SU-DHL-6 (cell line): ENCODE data around the gene ITPR2.

ENCODE experiments used
- H2AFZ ChIP-seq: fragments of 200-600 bp; sonication (generic); 2 replicates; pipeline ENCODE4 v1.6.1; 2014; ENCODE audit warnings: low read depth, mild to moderate bottlenecking, moderate library complexity, mixed read lengths, antibody characterized with exemption, low read length; ENCODE audit not compliant: severe bottlenecking
- H3F3A ChIP-seq: fragments of 200-600 bp; shearing (Covaris generic); 2 replicates; pipeline ENCODE4 v1.6.0; 2016; ENCODE audit warnings: antibody characterized with exemption, mild to moderate bottlenecking; ENCODE audit not compliant: insufficient read depth
- H3K27ac ChIP-seq: fragments of 200-600 bp; sonication (generic); 2 replicates; pipeline ENCODE4 v1.5.1; 2016; ENCODE audit warnings: low read depth, mild to moderate bottlenecking, low read length, moderate library complexity, mixed read lengths
- H3K27me3 ChIP-seq: fragments of 200-600 bp; sonication (generic), shearing (Covaris generic); 2 replicates; pipeline ENCODE4 v1.6.0; 2014; ENCODE audit warnings: mild to moderate bottlenecking, low read length
- H3K36me3 ChIP-seq: fragments of 200-600 bp; sonication (generic); 2 replicates; pipeline ENCODE4 v1.6.1; 2014; ENCODE audit warnings: mild to moderate bottlenecking, low read length, mixed read lengths
- H3K4me2 ChIP-seq: fragments of 300-600, 200-600 bp; shearing (Covaris generic), sonication (generic); 2 replicates; pipeline ENCODE4 v1.6.0; 2014; ENCODE audit warnings: low read length, low read depth, mild to moderate bottlenecking; ENCODE audit not compliant: poor library complexity, severe bottlenecking
- H3K4me3 ChIP-seq: fragments of 200-600 bp; sonication (generic); 2 replicates; pipeline ENCODE4 v1.5.1; 2014; ENCODE audit warnings: antibody characterized with exemption, low read length, mild to moderate bottlenecking, mixed read lengths; ENCODE audit not compliant: insufficient read depth, poor library complexity, severe bottlenecking
- H3K79me2 ChIP-seq: fragments of 200-600 bp; sonication (generic); 2 replicates; pipeline ENCODE4 v1.6.1; 2014; ENCODE audit warnings: mild to moderate bottlenecking, low read length, moderate library complexity; ENCODE audit not compliant: insufficient read depth
- H3K9ac ChIP-seq: fragments of 200-600 bp; sonication (generic); 2 replicates; pipeline ENCODE4 v1.7.0; 2014; ENCODE audit warnings: mild to moderate bottlenecking, low read length
- H3K9me2 ChIP-seq: fragments of 200-600 bp; sonication (generic); replicated peaks from 2 replicates; pipeline ENCODE4 v1.6.1; 2014; ENCODE audit warnings: low read length; ENCODE audit not compliant: insufficient read depth
- H3K9me3 ChIP-seq: fragments of 200-600 bp; sonication (generic); 2 replicates; pipeline ENCODE4 v1.6.1; 2014; ENCODE audit warnings: low read length, mixed read lengths; ENCODE audit not compliant: insufficient read depth
- H4K20me1 ChIP-seq: fragments of 200-600 bp; sonication (generic); 2 replicates; pipeline ENCODE4 v1.6.1; 2014; ENCODE audit warnings: low read depth, mild to moderate bottlenecking, antibody characterized with exemption, low read length, moderate library complexity, mixed read lengths
- CTCF ChIP-seq: fragments of 200-600 bp; sonication (generic); IDR thresholded peaks from one replicate; pipeline ENCODE4 v1.5.1; 2017; ENCODE audit warnings: antibody characterized with exemption, mild to moderate bottlenecking, low read length, moderate library complexity; ENCODE audit not compliant: insufficient read depth, poor library complexity, severe bottlenecking
- EZH2phosphoT487 ChIP-seq: fragments of 200-600 bp; sonication (generic), shearing (Covaris generic); conservative IDR thresholded peaks from 2 replicates; pipeline ENCODE4 v1.6.1; 2018; ENCODE audit warnings: mild to moderate bottlenecking, antibody characterized with exemption, low read length, moderate library complexity, mixed read lengths

Gene ITPR2

GRCh38 chr12:26721800-26722199, 111.2 kb downstream of the ITPR2 start:
- H3K9me2 ChIP-seq: no peaks in the 10 kb centered on the region
- no peak overlapping the region for H2AFZ ChIP-seq
- no peaks in the 10 kb centered on the region for H3F3A ChIP-seq
- H3K4me2 ChIP-seq: no peak overlapping the region
- no peaks in the 10 kb centered on the region for H3K79me2 ChIP-seq
- H3K27me3 ChIP-seq: no peaks in the 10 kb centered on the region
- TF ChIP-seq EZH2phosphoT487 (no peak), CTCF (no peak)
- H3K9me3 ChIP-seq: no peaks in the 10 kb centered on the region
- no peaks in the 10 kb centered on the region for H4K20me1 ChIP-seq
- no peak overlapping the region for H3K27ac ChIP-seq
- no peaks in the 10 kb centered on the region for H3K36me3 ChIP-seq
- no peak overlapping the region for H3K9ac ChIP-seq
- no peak overlapping the region for H3K4me3 ChIP-seq

- Histone ChIP-seq H3F3A (peaks cover 14% of the 10 kb centered on the region; the same call in 1 of the 2 replicates), H3K4me2 (no peak overlapping the region), H3K4me3 (no peak overlapping the region), H2AFZ (no peak overlapping the region), H3K79me2 (no peaks in the 10 kb centered on the region), H3K27ac (no peak overlapping the region), H3K36me3 (0 out of 2 replicates have a peak, but pooled peaks cover 2% of the 10 kb centered on the region), H4K20me1 (no peaks in the 10 kb centered on the region), H3K9ac (no peak overlapping the region), H3K9me2 (no peaks in the 10 kb centered on the region), H3K9me3 (no peaks in the 10 kb centered on the region), H3K27me3 (no peaks in the 10 kb centered on the region)
- TF ChIP-seq EZH2phosphoT487: no peak
- TF ChIP-seq CTCF: no peak
Measured at GRCh38 chr12:26719852-26720251, 113.1 kb downstream of the ITPR2 start.

GRCh38 chr12:26717757-26718156, 115.2 kb downstream of the ITPR2 start:
- Histone ChIP-seq H3K27me3 (no peaks in the 10 kb centered on the region), H3K27ac (no peak overlapping the region), H3K9ac (no peak overlapping the region)

More at GRCh38 chr12:26717757-26718156, 115.2 kb downstream of the ITPR2 start:
- Histone ChIP-seq H3K79me2 (no peaks in the 10 kb centered on the region), H4K20me1 (no peaks in the 10 kb centered on the region), H3K4me3 (no peak overlapping the region), H3K4me2 (no peak overlapping the region), H3F3A (peaks cover 17% of the 10 kb centered on the region; the same call in 1 of the 2 replicates), H3K9me2 (no peaks in the 10 kb centered on the region), H2AFZ (no peak overlapping the region), H3K9me3 (no peaks in the 10 kb centered on the region), H3K36me3 (0 out of 2 replicates have a peak, but pooled peaks cover 3% of the 10 kb centered on the region)
- no peak for TF ChIP-seq CTCF
- TF ChIP-seq EZH2phosphoT487: no peak
